PC-3 (cell line): ENCODE measurements around the gene RGS3. TPM values are rescaled to one million over a fixed set of nuclear protein-coding genes. Genes with fewer than 3 reads are reported as not detected.

Experiments used
- ATAC-seq: fragments of 200-7000 bp; cut with Tn5 transposase; 2 replicates; pipeline ENCODE4 v1.9.1; 2020; ENCODE audit warnings: mild to moderate bottlenecking, moderate library complexity
- BruUV-seq: library from RNA; stranded (reverse); fragments of 400-500 nt; replicated peaks from 2 replicates; lab custom pipeline; 2021; lab: Mats Ljungman, UMichigan
- CTCF ChIA-PET: fragments of 300-600 bp; sonication (Branson Sonifier 250); formaldehyde crosslinking; loops from one replicate; lab custom pipeline; 2022; ENCODE audit warnings: antibody characterized with exemption; lab: Charles Lee
- POLR2A ChIA-PET: fragments of 300-600 bp; sonication (Branson Sonifier 250); formaldehyde crosslinking; loops from one replicate; lab custom pipeline; 2022; ENCODE audit warnings: antibody characterized with exemption; ENCODE audit not compliant: unreplicated experiment; lab: Charles Lee
- DNase-seq: peaks from one replicate; pipeline ENCODE4 v3.0.0-alpha.2; 2015
- H2AFZ ChIP-seq: fragments of 300-600 bp; sonication (generic); 2 replicates; pipeline ENCODE4 v1.6.0; 2016; ENCODE audit warnings: antibody characterized with exemption, low read length
- H3F3A ChIP-seq: fragments of 300-600 bp; sonication (generic); one replicate; pipeline ENCODE4 v1.6.0; 2017; ENCODE audit warnings: antibody characterized with exemption, low read length, control low read depth, mild to moderate bottlenecking; ENCODE audit not compliant: unreplicated experiment
- H3K27ac ChIP-seq: fragments of 300-600 bp; sonication (generic); 2 replicates; pipeline ENCODE4 v1.5.1; 2016; ENCODE audit warnings: mild to moderate bottlenecking, low read length
- H3K27me3 ChIP-seq: fragments of 300-600 bp; sonication (generic); 2 replicates; pipeline ENCODE4 v1.6.1; 2016; ENCODE audit warnings: low read length, mixed read lengths
- H3K36me3 ChIP-seq: fragments of 300-600 bp; sonication (generic); 2 replicates; pipeline ENCODE4 v1.6.1; 2016; ENCODE audit warnings: low read depth, mixed run types, low read length, mixed read lengths
- H3K4me1 ChIP-seq: fragments of 300-600 bp; sonication (generic); 2 replicates; pipeline ENCODE4 v1.5.1; 2016; ENCODE audit warnings: low read length; ENCODE audit not compliant: insufficient read depth
- H3K4me2 ChIP-seq: fragments of 300-600 bp; sonication (generic); 2 replicates; pipeline ENCODE4 v1.6.0; 2016; ENCODE audit warnings: low read length
- H3K4me3 ChIP-seq: fragments of 300-600 bp; sonication (generic); 2 replicates; pipeline ENCODE4 v1.5.1; 2016; ENCODE audit warnings: mild to moderate bottlenecking, low read length, mixed read lengths
- H3K79me2 ChIP-seq: fragments of 300-600 bp; sonication (generic); 2 replicates; pipeline ENCODE4 v1.6.1; 2017; ENCODE audit warnings: low read length, mixed read lengths
- H3K9ac ChIP-seq: fragments of 300-600 bp; sonication (generic); 2 replicates; pipeline ENCODE4 v1.6.0; 2016; ENCODE audit warnings: mild to moderate bottlenecking, low read length
- H3K9me2 ChIP-seq: fragments of 300-600 bp; sonication (generic); replicated peaks from 2 replicates; pipeline ENCODE4 v1.6.1; 2016; ENCODE audit warnings: mixed run types, low read length, mixed read lengths
- H3K9me3 ChIP-seq: fragments of 300-600 bp; sonication (generic); 2 replicates; pipeline ENCODE4 v1.6.1; 2016; ENCODE audit warnings: low read length, mixed read lengths
- H4K20me1 ChIP-seq: fragments of 300-600 bp; sonication (generic); 2 replicates; pipeline ENCODE4 v1.6.1; 2016; ENCODE audit warnings: low read length, mixed read lengths
- CTCF ChIP-seq: fragments of 300-600 bp; sonication (generic); conservative IDR thresholded peaks from 2 replicates; pipeline ENCODE4 v1.5.1; 2017; ENCODE audit warnings: antibody characterized with exemption, low read depth, mild to moderate bottlenecking, low read length
- EZH2 ChIP-seq: fragments of 300-600 bp; sonication (generic); IDR thresholded peaks from one replicate; pipeline ENCODE4 v1.6.1; 2017; ENCODE audit warnings: antibody characterized with exemption, mild to moderate bottlenecking, low read length; ENCODE audit not compliant: unreplicated experiment
- EZH2phosphoT487 ChIP-seq: fragments of 300-600 bp; sonication (generic); IDR thresholded peaks from 2 replicates; pipeline ENCODE4 v1.6.1; 2018; ENCODE audit warnings: mild to moderate bottlenecking, antibody characterized with exemption, low read length, borderline replicate concordance
- intact Hi-C: fragments of 100-400 bp; cut with micrococcal nuclease; formaldehyde crosslinking; loops from 2 replicates; pipeline ENCODE4 v1.9.0; 2023
- total RNA-seq: library from RNA; depleted of rRNA; stranded (reverse); fragments of >200 nt; gene quantifications from 2 replicates; pipeline ENCODE4 v1.2.3, GENCODE V29; 2014

The RGS3 gene
- total RNA-seq, 1 experiment from 2014 or later, result 26.3 TPM

- intact Hi-C loops, result no loop called here
- Histone ChIP-seq H3K79me2 (peaks cover 9% of the 10 kb centered on the region; the same call in 1 of the 2 replicates), H3K27me3 (no peaks in the 10 kb centered on the region), H3K4me1 (peaks cover 9% of the 10 kb centered on the region), H4K20me1 (no peaks in the 10 kb centered on the region), H3K4me3 (no peak overlapping the region), H3K9me3 (no peaks in the 10 kb centered on the region), H2AFZ (no peak overlapping the region), H3K27ac (no peak overlapping the region), H3K36me3 (peaks cover 13% of the 10 kb centered on the region), H3F3A (no peaks in the 10 kb centered on the region), H3K9me2 (no peaks in the 10 kb centered on the region), H3K4me2 (no peak overlapping the region), H3K9ac (no peak overlapping the region)
- DNase-seq (no peak), ATAC-seq (no peak)
- BruUV-seq, result no TSS peak
- ChIA-PET POLR2A (no interaction called here), CTCF (no interaction called here)
- no peak for TF ChIP-seq EZH2phosphoT487
- no peak for TF ChIP-seq EZH2
- no peak for TF ChIP-seq CTCF
These were observed 124.0 kb downstream of the RGS3 start for GRCh38 chr9:113587471-113588031.

- no peak overlapping the region for H3K4me2 ChIP-seq
- POLR2A ChIA-PET, result interaction anchor here (0.6 kb wide), 1 partner anchor 492 kb away, joined by 4 read pairs; no protein-coding TSS in a partner anchor
These were observed 124.8 kb downstream of the RGS3 start for GRCh38 chr9:113588242-113588810.

More at GRCh38 chr9:113588242-113588810, 124.8 kb downstream of the RGS3 start:
- H3K36me3 ChIP-seq, result peaks cover 13% of the 10 kb centered on the region
- no peak overlapping the region for H3K9ac ChIP-seq
- no peak for DNase-seq
- no peak overlapping the region for H3K4me3 ChIP-seq
- H3K4me1 ChIP-seq, result peaks cover 1% of the 10 kb centered on the region; the same call in 1 of the 2 replicates
- no TSS peak for BruUV-seq
- intact Hi-C loops, result no loop called here
- no peak overlapping the region for H2AFZ ChIP-seq
- no peak for ATAC-seq
- H3K9me2 ChIP-seq, result no peaks in the 10 kb centered on the region
- TF ChIP-seq CTCF, result no peak
- no peak for TF ChIP-seq EZH2phosphoT487
- no peak for TF ChIP-seq EZH2
- CTCF ChIA-PET, result interaction anchor here (0.6 to 5.5 kb wide), 3 partner anchors 65 to 77 kb away, joined by 3 to 67 read pairs (median 4); no protein-coding TSS in a partner anchor
- no peaks in the 10 kb centered on the region for H3K9me3 ChIP-seq
- H3K27me3 ChIP-seq, result no peaks in the 10 kb centered on the region
- no peaks in the 10 kb centered on the region for H4K20me1 ChIP-seq
- peaks cover 5% of the 10 kb centered on the region; the same call in 1 of the 2 replicates for H3K79me2 ChIP-seq
- no peaks in the 10 kb centered on the region for H3F3A ChIP-seq
- H3K27ac ChIP-seq, result no peak overlapping the region
